Measurements from ENCODE around the gene CEMIP. TPM values are rescaled to one million over a fixed set of nuclear protein-coding genes. Genes with fewer than 3 reads are reported as not detected.

Gene CEMIP
- total and polyA plus RNA-seq, 2 experiments from 2014 or later = 2.3 to 4.4 TPM

- H3K27ac ChIP-seq = no peak overlapping the region
- no peaks in the 10 kb centered on the region for H4K20me1 ChIP-seq (ENCODE audit: insufficient read depth, poor library complexity, severe bottlenecking)
- no peaks in the 10 kb centered on the region for H3K9me2 ChIP-seq (replicated peaks; ENCODE audit: insufficient read depth)
- DNase-seq (ENCODE audit: low spot score) = no peak
- H3K4me3 ChIP-seq = no peak overlapping the region
- H3K4me1 ChIP-seq (ENCODE audit: insufficient read depth) = no peaks in the 10 kb centered on the region
- no peaks in the 10 kb centered on the region for H3K36me3 ChIP-seq (replicated peaks; ENCODE audit: insufficient read depth, low read depth)
- H3K27me3 ChIP-seq = no peaks in the 10 kb centered on the region
- no peak overlapping the region for H3K4me2 ChIP-seq
- H3K9me3 ChIP-seq (ENCODE audit: low read depth) = no peaks in the 10 kb centered on the region
- no peak for TF ChIP-seq EZH2phosphoT487 (IDR thresholded peaks at IDR 0.05; ENCODE audit: low read depth, severe bottlenecking, unreplicated experiment)
- no peak for TF ChIP-seq EZH2 (IDR thresholded peaks at IDR 0.05; ENCODE audit: borderline replicate concordance)
- TF ChIP-seq CTCF (IDR thresholded peaks at IDR 0.05; ENCODE audit: poor library complexity) = no peak
- WGBS (ENCODE audit: low lambda C conversion rate, missing lambda C conversion rate) = 93% methylated on average over 5 of the region's 5 CpGs
- H3K79me2 ChIP-seq = no peaks in the 10 kb centered on the region
- H2AFZ ChIP-seq = no peak overlapping the region
Measured at GRCh38 chr15:80918196-80918783, 139.1 kb downstream of the CEMIP start.

- H4K20me1 ChIP-seq (ENCODE audit: insufficient read depth, poor library complexity, severe bottlenecking) = no peaks in the 10 kb centered on the region
- no peak overlapping the region for H3K4me3 ChIP-seq
- no peaks in the 10 kb centered on the region for H3K27me3 ChIP-seq
- H3K36me3 ChIP-seq (replicated peaks; ENCODE audit: insufficient read depth, low read depth) = no peaks in the 10 kb centered on the region
- H3K4me1 ChIP-seq (ENCODE audit: insufficient read depth) = no peaks in the 10 kb centered on the region
- TF ChIP-seq CTCF (IDR thresholded peaks at IDR 0.05; ENCODE audit: poor library complexity) = no peak
- H3K4me2 ChIP-seq = no peak overlapping the region
- DNase-seq (ENCODE audit: low spot score) = no peak
- WGBS (ENCODE audit: low lambda C conversion rate, missing lambda C conversion rate) = 57% methylated on average over 5 of the region's 5 CpGs
- H3K9me3 ChIP-seq (ENCODE audit: low read depth) = no peaks in the 10 kb centered on the region
- H2AFZ ChIP-seq = no peak overlapping the region
- H3K79me2 ChIP-seq = no peaks in the 10 kb centered on the region
- no peaks in the 10 kb centered on the region for H3K9me2 ChIP-seq (replicated peaks; ENCODE audit: insufficient read depth)
- no peak overlapping the region for H3K27ac ChIP-seq
Measured at GRCh38 chr15:80920271-80920699, 141.1 kb downstream of the CEMIP start.

GRCh38 chr15:80921736-80922410 is 142.7 kb downstream of the CEMIP start:
- Histone ChIP-seq H3K4me3 (no peak overlapping the region), H3K4me1 (ENCODE audit: insufficient read depth) (no peaks in the 10 kb centered on the region), H2AFZ (no peak overlapping the region), H3K4me2 (no peak overlapping the region), H3K27me3 (no peaks in the 10 kb centered on the region), H3K79me2 (no peaks in the 10 kb centered on the region), H3K36me3 (replicated peaks; ENCODE audit: insufficient read depth, low read depth) (no peaks in the 10 kb centered on the region), H3K27ac (no peak overlapping the region), H3K9me3 (ENCODE audit: low read depth) (no peaks in the 10 kb centered on the region), H4K20me1 (ENCODE audit: insufficient read depth, poor library complexity, severe bottlenecking) (no peaks in the 10 kb centered on the region), H3K9me2 (replicated peaks; ENCODE audit: insufficient read depth) (no peaks in the 10 kb centered on the region)
- no peak for TF ChIP-seq CTCF (IDR thresholded peaks at IDR 0.05; ENCODE audit: poor library complexity)
- TF ChIP-seq EZH2 (IDR thresholded peaks at IDR 0.05; ENCODE audit: borderline replicate concordance) = no peak
- no peak for TF ChIP-seq EZH2phosphoT487 (IDR thresholded peaks at IDR 0.05; ENCODE audit: low read depth, severe bottlenecking, unreplicated experiment)
- 82% methylated on average over 20 of the region's 20 CpGs for WGBS (ENCODE audit: low lambda C conversion rate, missing lambda C conversion rate)
- DNase-seq (ENCODE audit: low spot score) = no peak
